Epithelial cell of esophagus (primary cell): ENCODE results near the gene MGAT2.
A peak's percentile ranks its signal among the peaks of the same experiment; 100 is the strongest.

ENCODE experiments used
- DNase-seq: peaks from one replicate; pipeline ENCODE4 v3.0.0; 2010; ENCODE audit warnings: low read depth
- H3K4me3 ChIP-seq: 2 replicates; pipeline ENCODE4 v1.5.1; 2011; ENCODE audit warnings: mild to moderate bottlenecking, low read length, control low read depth
- CTCF ChIP-seq: IDR thresholded peaks from 2 replicates; pipeline ENCODE4 v1.5.1; 2011; ENCODE audit warnings: low read depth, mild to moderate bottlenecking, low read length, control low read depth, inconsistent platforms; ENCODE audit not compliant: insufficient read depth; ENCODE audit errors: missing control alignments

The MGAT2 gene

GRCh38 chr14:49594347-49595091 is 26.1 kb upstream of the MGAT2 start:
- no peak overlapping the region for H3K4me3 ChIP-seq
- TF ChIP-seq CTCF: no peak
- DNase-seq: peak; percentile 41

- H3K4me3 ChIP-seq: peak overlapping the region; percentile 94
- TF ChIP-seq CTCF: no peak
- DNase-seq: no peak
Observed at GRCh38 chr14:49598189-49598484, 22.5 kb upstream of the MGAT2 start.

- peak within 1 kb of the TSS; percentile 94 for H3K4me3 ChIP-seq
- peak; percentile 90 for DNase-seq
- TF ChIP-seq CTCF: no peak
Observed at GRCh38 chr14:49598485-49599300, 21.9 kb upstream of the MGAT2 start, which contains the start of gene LRR1. Gene LRR1 (plus strand): TSS chr14:49598940. CDS start chr14:49599021, 81 bp downstream.

GRCh38 chr14:49607583-49607982 is 13.0 kb upstream of the MGAT2 start:
- no peak overlapping the region for H3K4me3 ChIP-seq
- no peak for TF ChIP-seq CTCF
- DNase-seq: no peak

- DNase-seq: no peak
- H3K4me3 ChIP-seq: no peak overlapping the region
- no peak for TF ChIP-seq CTCF
Observed at GRCh38 chr14:49612251-49612650, 8.3 kb upstream of the MGAT2 start.

- no peak overlapping the region for H3K4me3 ChIP-seq
- TF ChIP-seq CTCF: no peak
- DNase-seq: no peak
Observed at GRCh38 chr14:49612671-49613070, 7.9 kb upstream of the MGAT2 start.

- DNase-seq: no peak
- H3K4me3 ChIP-seq: no peak overlapping the region
Observed at GRCh38 chr14:49614196-49614595, 6.4 kb upstream of the MGAT2 start.

More at GRCh38 chr14:49614196-49614595, 6.4 kb upstream of the MGAT2 start:
- TF ChIP-seq CTCF: no peak
